ENCODE data around the gene TCF7L2.

The TCF7L2 gene

GRCh38 chr10:113080061-113080924, 130.2 kb downstream of the TCF7L2 start:
- Histone ChIP-seq H3K36me3 (ENCODE audit: insufficient read depth, insufficient read length, low read length) (peaks cover 4% of the 10 kb centered on the region), H3K27me3 (ENCODE audit: insufficient read depth, insufficient read length) (no peaks in the 10 kb centered on the region), H3K4me1 (ENCODE audit: insufficient read depth, insufficient read length) (peaks cover 4% of the 10 kb centered on the region), H3K4me3 (ENCODE audit: insufficient read length, low read depth) (no peak overlapping the region), H3K9me3 (ENCODE audit: insufficient read depth, low read length) (no peaks in the 10 kb centered on the region), H3K9ac (ENCODE audit: insufficient read length, low read depth) (no peak overlapping the region)
- no peak for DNase-seq (ENCODE audit: low read depth, low spot score)
- TF ChIP-seq SUZ12 (IDR thresholded peaks at IDR 0.05; ENCODE audit: extremely low read depth, insufficient read depth, insufficient read length): no peak
- TF ChIP-seq YY1 (IDR thresholded peaks at IDR 0.05; ENCODE audit: insufficient read depth, insufficient read length): no peak
- TF ChIP-seq ZNF274 (IDR thresholded peaks at IDR 0.05; ENCODE audit: low read depth, low read length): no peak

- Histone ChIP-seq H3K27me3 (ENCODE audit: insufficient read depth, insufficient read length) (no peaks in the 10 kb centered on the region), H3K9ac (ENCODE audit: insufficient read length, low read depth) (no peak overlapping the region), H3K4me1 (ENCODE audit: insufficient read depth, insufficient read length) (peaks cover 4% of the 10 kb centered on the region), H3K36me3 (ENCODE audit: insufficient read depth, insufficient read length, low read length) (peaks cover 4% of the 10 kb centered on the region), H3K9me3 (ENCODE audit: insufficient read depth, low read length) (no peaks in the 10 kb centered on the region), H3K4me3 (ENCODE audit: insufficient read length, low read depth) (no peak overlapping the region)
- DNase-seq (ENCODE audit: low read depth, low spot score): no peak
- TF ChIP-seq ZNF274 (IDR thresholded peaks at IDR 0.05; ENCODE audit: low read depth, low read length): no peak
- no peak for TF ChIP-seq YY1 (IDR thresholded peaks at IDR 0.05; ENCODE audit: insufficient read depth, insufficient read length)
- no peak for TF ChIP-seq SUZ12 (IDR thresholded peaks at IDR 0.05; ENCODE audit: extremely low read depth, insufficient read depth, insufficient read length)
Measured at GRCh38 chr10:113080925-113081229, 130.8 kb downstream of the TCF7L2 start.

- Histone ChIP-seq H3K4me3 (ENCODE audit: insufficient read length, low read depth) (no peak overlapping the region), H3K27me3 (ENCODE audit: insufficient read depth, insufficient read length) (no peaks in the 10 kb centered on the region), H3K9ac (ENCODE audit: insufficient read length, low read depth) (no peak overlapping the region), H3K9me3 (ENCODE audit: insufficient read depth, low read length) (no peaks in the 10 kb centered on the region), H3K4me1 (ENCODE audit: insufficient read depth, insufficient read length) (peaks cover 2% of the 10 kb centered on the region), H3K36me3 (ENCODE audit: insufficient read depth, insufficient read length, low read length) (peaks cover 9% of the 10 kb centered on the region)
- DNase-seq (ENCODE audit: low read depth, low spot score): no peak
- TF ChIP-seq YY1 (IDR thresholded peaks at IDR 0.05; ENCODE audit: insufficient read depth, insufficient read length) (no peak), SUZ12 (IDR thresholded peaks at IDR 0.05; ENCODE audit: extremely low read depth, insufficient read depth, insufficient read length) (no peak), ZNF274 (IDR thresholded peaks at IDR 0.05; ENCODE audit: low read depth, low read length) (no peak)
Measured at GRCh38 chr10:113084031-113084430, 134.0 kb downstream of the TCF7L2 start.

GRCh38 chr10:113085776-113086175, 135.7 kb downstream of the TCF7L2 start:
- Histone ChIP-seq H3K9ac (ENCODE audit: insufficient read length, low read depth) (no peak overlapping the region), H3K4me3 (ENCODE audit: insufficient read length, low read depth) (no peak overlapping the region), H3K27me3 (ENCODE audit: insufficient read depth, insufficient read length) (no peaks in the 10 kb centered on the region), H3K4me1 (ENCODE audit: insufficient read depth, insufficient read length) (no peaks in the 10 kb centered on the region), H3K9me3 (ENCODE audit: insufficient read depth, low read length) (no peaks in the 10 kb centered on the region), H3K36me3 (ENCODE audit: insufficient read depth, insufficient read length, low read length) (peaks cover 18% of the 10 kb centered on the region)
- TF ChIP-seq SUZ12 (IDR thresholded peaks at IDR 0.05; ENCODE audit: extremely low read depth, insufficient read depth, insufficient read length) (no peak), ZNF274 (IDR thresholded peaks at IDR 0.05; ENCODE audit: low read depth, low read length) (no peak), YY1 (IDR thresholded peaks at IDR 0.05; ENCODE audit: insufficient read depth, insufficient read length) (no peak)
- DNase-seq (ENCODE audit: low read depth, low spot score): no peak

GRCh38 chr10:113086282-113086681, 136.2 kb downstream of the TCF7L2 start:
- no peak for DNase-seq (ENCODE audit: low read depth, low spot score)
- Histone ChIP-seq H3K4me3 (ENCODE audit: insufficient read length, low read depth) (no peak overlapping the region), H3K9me3 (ENCODE audit: insufficient read depth, low read length) (no peaks in the 10 kb centered on the region), H3K4me1 (ENCODE audit: insufficient read depth, insufficient read length) (no peaks in the 10 kb centered on the region), H3K9ac (ENCODE audit: insufficient read length, low read depth) (no peak overlapping the region), H3K36me3 (ENCODE audit: insufficient read depth, insufficient read length, low read length) (peaks cover 20% of the 10 kb centered on the region), H3K27me3 (ENCODE audit: insufficient read depth, insufficient read length) (no peaks in the 10 kb centered on the region)
- TF ChIP-seq SUZ12 (IDR thresholded peaks at IDR 0.05; ENCODE audit: extremely low read depth, insufficient read depth, insufficient read length): no peak
- no peak for TF ChIP-seq ZNF274 (IDR thresholded peaks at IDR 0.05; ENCODE audit: low read depth, low read length)
- no peak for TF ChIP-seq YY1 (IDR thresholded peaks at IDR 0.05; ENCODE audit: insufficient read depth, insufficient read length)

GRCh38 chr10:113087165-113088029, 137.3 kb downstream of the TCF7L2 start:
- peak overlapping the region; percentile 45 for H3K9ac ChIP-seq (ENCODE audit: insufficient read length, low read depth)
- TF ChIP-seq ZNF274 (IDR thresholded peaks at IDR 0.05; ENCODE audit: low read depth, low read length) (no peak), YY1 (IDR thresholded peaks at IDR 0.05; ENCODE audit: insufficient read depth, insufficient read length) (no peak), SUZ12 (IDR thresholded peaks at IDR 0.05; ENCODE audit: extremely low read depth, insufficient read depth, insufficient read length) (no peak)

GRCh38 chr10:113088194-113088593, 138.1 kb downstream of the TCF7L2 start:
- peaks cover 35% of the 10 kb centered on the region for H3K36me3 ChIP-seq (ENCODE audit: insufficient read depth, insufficient read length, low read length)
- no peaks in the 10 kb centered on the region for H3K27me3 ChIP-seq (ENCODE audit: insufficient read depth, insufficient read length)
- no peak for DNase-seq (ENCODE audit: low read depth, low spot score)
- no peak for TF ChIP-seq YY1 (IDR thresholded peaks at IDR 0.05; ENCODE audit: insufficient read depth, insufficient read length)
- TF ChIP-seq SUZ12 (IDR thresholded peaks at IDR 0.05; ENCODE audit: extremely low read depth, insufficient read depth, insufficient read length): no peak
- no peak for TF ChIP-seq ZNF274 (IDR thresholded peaks at IDR 0.05; ENCODE audit: low read depth, low read length)
- no peaks in the 10 kb centered on the region for H3K9me3 ChIP-seq (ENCODE audit: insufficient read depth, low read length)
- H3K4me3 ChIP-seq (ENCODE audit: insufficient read length, low read depth): no peak overlapping the region
- no peaks in the 10 kb centered on the region for H3K4me1 ChIP-seq (ENCODE audit: insufficient read depth, insufficient read length)
- no peak overlapping the region for H3K9ac ChIP-seq (ENCODE audit: insufficient read length, low read depth)

More at GRCh38 chr10:113087165-113088029, 137.3 kb downstream of the TCF7L2 start:
- Histone ChIP-seq H3K27me3 (ENCODE audit: insufficient read depth, insufficient read length) (no peaks in the 10 kb centered on the region), H3K9me3 (ENCODE audit: insufficient read depth, low read length) (no peaks in the 10 kb centered on the region), H3K4me3 (ENCODE audit: insufficient read length, low read depth) (no peak overlapping the region), H3K36me3 (ENCODE audit: insufficient read depth, insufficient read length, low read length) (peaks cover 30% of the 10 kb centered on the region), H3K4me1 (ENCODE audit: insufficient read depth, insufficient read length) (no peaks in the 10 kb centered on the region)
- peak; percentile 77 for DNase-seq (ENCODE audit: low read depth, low spot score)

All from NT2/D1 (cell line).